Mesendoderm (in vitro differentiated cells): ENCODE results near the gene DSG4.

Source experiments
- DNase-seq: peaks from one replicate; pipeline ENCODE4 v3.0.0; 2013
- H2AK5ac ChIP-seq: 2 replicates; pipeline ENCODE4 v1.6.1; 2013; ENCODE audit warnings: low read length, inconsistent platforms
- H2BK120ac ChIP-seq: 2 replicates; pipeline ENCODE4 v1.6.1; 2013; ENCODE audit warnings: low read depth, mild to moderate bottlenecking, low read length, moderate library complexity, mixed read lengths
- H2BK15ac ChIP-seq: replicated peaks from 2 replicates; pipeline ENCODE4 v1.6.1; 2013; ENCODE audit warnings: low read depth, mild to moderate bottlenecking, moderate library complexity
- H2BK5ac ChIP-seq: 2 replicates; pipeline ENCODE4 v1.6.1; 2013; ENCODE audit warnings: low read length, inconsistent platforms
- H3K18ac ChIP-seq: 2 replicates; pipeline ENCODE4 v1.6.1; 2013; ENCODE audit warnings: mild to moderate bottlenecking, low read length, mixed read lengths
- H3K23ac ChIP-seq: one replicate; pipeline ENCODE4 v1.6.1; 2013; ENCODE audit warnings: low read length
- H3K27ac ChIP-seq: 2 replicates; pipeline ENCODE4 v1.5.1; 2013; ENCODE audit warnings: low read depth, mild to moderate bottlenecking, inconsistent platforms, low read length, moderate library complexity
- H3K27me3 ChIP-seq: 2 replicates; pipeline ENCODE4 v1.6.1; 2013; ENCODE audit warnings: low read length, control low read depth, mild to moderate bottlenecking, inconsistent platforms; ENCODE audit not compliant: insufficient read depth, poor library complexity
- H3K36me3 ChIP-seq: 2 replicates; pipeline ENCODE4 v1.6.1; 2013; ENCODE audit warnings: low read length, inconsistent platforms; ENCODE audit not compliant: control insufficient read depth, insufficient read depth
- H3K4ac ChIP-seq: one replicate; pipeline ENCODE4 v1.6.1; 2013; ENCODE audit warnings: low read depth, mild to moderate bottlenecking, low read length, moderate library complexity
- H3K4me1 ChIP-seq: 2 replicates; pipeline ENCODE4 v1.6.1; 2013; ENCODE audit warnings: low read depth, low read length, inconsistent platforms; ENCODE audit not compliant: control insufficient read depth
- H3K4me2 ChIP-seq: 2 replicates; pipeline ENCODE4 v1.6.1; 2013; ENCODE audit warnings: low read length
- H3K4me3 ChIP-seq: 2 replicates; pipeline ENCODE4 v1.5.1; 2013; ENCODE audit warnings: mild to moderate bottlenecking, low read length
- H3K56ac ChIP-seq: one replicate; pipeline ENCODE4 v1.6.1; 2013; ENCODE audit warnings: low read length
- H3K79me1 ChIP-seq: 2 replicates; pipeline ENCODE4 v1.6.1; 2013; ENCODE audit warnings: low read length, inconsistent platforms
- H3K79me2 ChIP-seq: 2 replicates; pipeline ENCODE4 v1.6.1; 2013; ENCODE audit warnings: mild to moderate bottlenecking, low read length; ENCODE audit not compliant: control insufficient read depth, insufficient read depth
- H3K9ac ChIP-seq: 2 replicates; pipeline ENCODE4 v1.6.1; 2013; ENCODE audit warnings: low read length, inconsistent platforms
- H4K5ac ChIP-seq: one replicate; pipeline ENCODE4 v1.6.1; 2013; ENCODE audit warnings: low read length
- H4K8ac ChIP-seq: one replicate; pipeline ENCODE4 v1.6.1; 2013; ENCODE audit warnings: low read depth, mild to moderate bottlenecking, control low read depth, low read length, moderate library complexity
- WGBS: extraction: QIAGEN DNeasy Blood & Tissue Kit; methylation state at CpG from one replicate; pipeline ENCODE4 v1.1.7; 2013; ENCODE audit warnings: low lambda C conversion rate, missing lambda C conversion rate; ENCODE audit not compliant: insufficient coverage; ENCODE audit errors: extremely low coverage; 5-methylcytosine and 5-hydroxymethylcytosine counted together

DSG4 gene

DNA sequence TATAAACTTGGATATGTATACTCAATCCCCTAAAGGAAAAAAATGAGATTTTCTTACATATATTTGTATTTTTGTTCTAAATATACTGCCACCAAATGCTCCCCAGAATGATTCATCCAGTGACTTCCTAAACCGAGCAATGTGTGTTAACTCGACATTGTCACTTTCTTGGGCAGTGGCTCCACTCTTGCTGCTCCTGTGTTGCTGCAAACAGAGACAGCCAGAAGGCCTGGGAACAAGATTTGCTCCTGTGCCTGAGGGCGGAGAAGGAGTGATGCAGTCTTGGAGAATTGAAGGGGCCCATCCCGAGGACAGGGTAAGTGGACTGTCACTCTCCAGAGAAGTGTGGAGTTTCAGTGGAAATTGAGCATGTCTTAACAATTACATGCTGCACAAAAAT, 32.7 kb downstream of the DSG4 start:
- no peak overlapping the region for H3K4me3 ChIP-seq
- H2BK15ac ChIP-seq = no peak overlapping the region
- no peak overlapping the region for H2BK5ac ChIP-seq
- no peaks in the 10 kb centered on the region for H3K36me3 ChIP-seq
- WGBS = no CpG with 5 or more reads among the region's 4 CpGs
- H3K4me1 ChIP-seq = no peaks in the 10 kb centered on the region
- H4K8ac ChIP-seq = no peak overlapping the region
- no peaks in the 10 kb centered on the region for H3K79me1 ChIP-seq
- H3K27ac ChIP-seq = no peak overlapping the region
- no peak overlapping the region for H2BK120ac ChIP-seq
- no peaks in the 10 kb centered on the region for H3K27me3 ChIP-seq
- no peak overlapping the region for H3K4ac ChIP-seq
- no peak overlapping the region for H4K5ac ChIP-seq
- H3K4me2 ChIP-seq = no peak overlapping the region
- H3K56ac ChIP-seq = no peak overlapping the region
- H3K79me2 ChIP-seq = no peaks in the 10 kb centered on the region
- H2AK5ac ChIP-seq = no peak overlapping the region
- H3K9ac ChIP-seq = no peak overlapping the region
- no peak overlapping the region for H3K18ac ChIP-seq
- no peak overlapping the region for H3K23ac ChIP-seq
- peak; percentile 33 for DNase-seq

GRCh38 chr18:31410716-31411483, 34.3 kb downstream of the DSG4 start:
- Histone ChIP-seq H3K56ac (no peak overlapping the region), H4K5ac (no peak overlapping the region), H2AK5ac (no peak overlapping the region), H3K79me1 (no peaks in the 10 kb centered on the region), H3K27me3 (no peaks in the 10 kb centered on the region), H3K9ac (no peak overlapping the region), H3K27ac (no peak overlapping the region), H4K8ac (no peak overlapping the region), H2BK15ac (no peak overlapping the region), H3K4ac (no peak overlapping the region), H3K36me3 (no peaks in the 10 kb centered on the region), H3K23ac (no peak overlapping the region), H3K4me3 (no peak overlapping the region), H3K4me1 (no peaks in the 10 kb centered on the region), H2BK120ac (no peak overlapping the region), H2BK5ac (no peak overlapping the region), H3K4me2 (no peak overlapping the region), H3K79me2 (no peaks in the 10 kb centered on the region), H3K18ac (no peak overlapping the region)
- no CpG with 5 or more reads among the region's 37 CpGs for WGBS
- peak; percentile 13 for DNase-seq

GRCh38 chr18:31413137-31413536, 36.6 kb downstream of the DSG4 start:
- no peak overlapping the region for H2BK15ac ChIP-seq
- no peak overlapping the region for H2BK120ac ChIP-seq
- no peaks in the 10 kb centered on the region for H3K79me2 ChIP-seq
- H3K79me1 ChIP-seq = no peaks in the 10 kb centered on the region
- no peak overlapping the region for H3K18ac ChIP-seq
- H3K27me3 ChIP-seq = no peaks in the 10 kb centered on the region
- H4K8ac ChIP-seq = no peak overlapping the region
- H2AK5ac ChIP-seq = no peak overlapping the region
- H3K4ac ChIP-seq = no peak overlapping the region
- DNase-seq = no peak
- no peak overlapping the region for H3K23ac ChIP-seq
- H3K9ac ChIP-seq = no peak overlapping the region
- H3K56ac ChIP-seq = no peak overlapping the region
- H3K36me3 ChIP-seq = no peaks in the 10 kb centered on the region
- H4K5ac ChIP-seq = no peak overlapping the region
- no peak overlapping the region for H2BK5ac ChIP-seq
- no peaks in the 10 kb centered on the region for H3K4me1 ChIP-seq
- H3K4me2 ChIP-seq = no peak overlapping the region
- no peak overlapping the region for H3K4me3 ChIP-seq
- WGBS = no CpG with 5 or more reads among the region's 6 CpGs
- no peak overlapping the region for H3K27ac ChIP-seq

DNA sequence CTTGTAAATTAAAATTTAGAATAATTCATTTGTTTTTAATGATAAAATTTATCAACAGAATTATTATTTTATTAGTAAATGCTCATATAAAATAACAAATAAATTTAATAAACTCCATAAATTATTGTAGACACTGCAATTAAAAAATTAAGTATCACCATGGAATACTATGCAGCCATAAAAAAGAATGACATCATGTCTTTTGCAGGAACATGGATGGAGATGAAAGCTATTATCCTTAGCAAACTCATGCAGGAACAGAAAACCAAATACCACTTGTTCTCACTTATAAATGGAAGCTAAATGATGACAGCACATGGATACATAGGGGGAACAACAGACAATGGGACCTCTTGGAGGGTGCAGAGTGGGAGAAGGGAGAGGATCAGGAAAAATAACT, 41.3 kb downstream of the DSG4 start:
- Histone ChIP-seq H2BK15ac (no peak overlapping the region), H4K8ac (no peak overlapping the region), H3K4ac (no peak overlapping the region), H2BK5ac (no peak overlapping the region), H2AK5ac (no peak overlapping the region), H3K18ac (no peak overlapping the region), H4K5ac (no peak overlapping the region), H3K79me1 (no peaks in the 10 kb centered on the region), H3K4me1 (no peaks in the 10 kb centered on the region), H3K56ac (no peak overlapping the region), H2BK120ac (no peak overlapping the region), H3K36me3 (no peaks in the 10 kb centered on the region), H3K27ac (no peak overlapping the region), H3K27me3 (no peaks in the 10 kb centered on the region), H3K4me2 (no peak overlapping the region), H3K4me3 (no peak overlapping the region), H3K79me2 (no peaks in the 10 kb centered on the region), H3K23ac (no peak overlapping the region), H3K9ac (no peak overlapping the region)
- no peak for DNase-seq

DNA sequence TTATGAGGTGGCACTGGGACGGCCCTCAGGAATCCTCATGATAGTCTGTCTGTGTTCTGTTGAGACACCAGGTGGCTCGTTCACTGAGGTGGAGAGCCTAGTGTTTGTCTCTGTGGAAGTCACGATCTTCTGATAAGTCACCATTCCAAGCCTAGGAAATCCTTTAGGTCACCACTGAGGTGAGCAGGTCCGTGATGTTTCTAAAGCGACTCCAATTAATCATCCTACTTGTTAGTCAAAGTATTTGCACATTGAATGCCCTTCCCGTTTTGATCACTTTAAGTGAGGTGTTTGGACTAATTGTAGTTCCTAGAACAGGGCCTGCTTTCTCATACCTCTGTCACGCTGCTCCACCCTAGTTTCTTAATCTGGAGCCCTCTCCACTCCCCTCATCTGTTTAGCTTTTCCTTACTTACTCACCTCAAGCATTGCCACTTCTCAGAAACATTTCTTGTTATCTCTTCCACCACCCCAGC, 42.9 kb downstream of the DSG4 start:
- no CpG with 5 or more reads among the region's 7 CpGs for WGBS

DNA sequence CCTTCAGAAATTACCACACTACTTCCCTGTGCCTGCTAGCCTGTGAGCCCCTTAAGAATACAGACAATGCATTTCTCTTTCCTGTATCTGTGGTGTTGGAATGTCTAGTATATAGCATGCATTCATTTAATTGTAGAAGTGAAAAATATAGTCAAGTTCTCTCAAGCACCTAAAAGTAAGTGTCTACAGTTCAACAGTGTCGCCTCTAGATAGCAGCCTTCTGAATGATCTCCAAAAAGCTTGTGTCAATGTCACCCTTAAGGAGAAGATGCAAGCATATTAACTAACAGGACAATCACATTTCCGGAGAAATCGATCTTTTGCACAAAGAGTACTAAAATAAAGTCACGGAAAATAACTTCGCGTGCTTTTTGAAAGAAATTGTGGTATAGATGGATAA, 43.5 kb downstream of the DSG4 start:
- Histone ChIP-seq H2AK5ac (no peak overlapping the region), H4K8ac (no peak overlapping the region), H3K36me3 (no peaks in the 10 kb centered on the region), H3K4me3 (no peak overlapping the region), H3K4me2 (no peak overlapping the region), H3K18ac (no peak overlapping the region), H2BK15ac (no peak overlapping the region), H2BK5ac (no peak overlapping the region), H4K5ac (no peak overlapping the region), H3K56ac (no peak overlapping the region), H2BK120ac (no peak overlapping the region), H3K27me3 (no peaks in the 10 kb centered on the region), H3K27ac (no peak overlapping the region), H3K4me1 (no peaks in the 10 kb centered on the region), H3K23ac (no peak overlapping the region), H3K4ac (no peak overlapping the region), H3K79me1 (no peaks in the 10 kb centered on the region), H3K79me2 (no peaks in the 10 kb centered on the region), H3K9ac (no peak overlapping the region)
- WGBS = no CpG with 5 or more reads among the region's 6 CpGs
- no peak for DNase-seq

More for the DNA sequence above, 42.9 kb downstream of the DSG4 start:
- Histone ChIP-seq H3K4me1 (no peaks in the 10 kb centered on the region), H3K23ac (no peak overlapping the region), H3K36me3 (no peaks in the 10 kb centered on the region), H2AK5ac (no peak overlapping the region), H3K4me2 (no peak overlapping the region), H3K18ac (no peak overlapping the region), H2BK15ac (no peak overlapping the region), H3K79me1 (no peaks in the 10 kb centered on the region), H3K27ac (no peak overlapping the region), H3K4me3 (no peak overlapping the region), H3K27me3 (no peaks in the 10 kb centered on the region), H3K4ac (no peak overlapping the region), H3K56ac (no peak overlapping the region), H4K8ac (no peak overlapping the region), H3K79me2 (no peaks in the 10 kb centered on the region), H2BK120ac (no peak overlapping the region), H4K5ac (no peak overlapping the region), H2BK5ac (no peak overlapping the region), H3K9ac (no peak overlapping the region)
- peak; percentile 14 for DNase-seq
